HG02981 (cell line): ENCODE data around the gene ERICH6B.

ENCODE experiments used
- ATAC-seq: cut with Tn5 transposase; IDR thresholded peaks from one replicate; pipeline ENCODE4 v1.9.1; 2021; ENCODE audit warnings: mild to moderate bottlenecking, moderate library complexity; ENCODE audit not compliant: unreplicated experiment

ERICH6B gene

GRCh38 chr13:45508776-45509175 is 106.8 kb downstream of the ERICH6B start:
- no peak for ATAC-seq

- no peak for ATAC-seq
Observed at GRCh38 chr13:45506811-45507210, 108.7 kb downstream of the ERICH6B start.

- no peak for ATAC-seq
Observed at GRCh38 chr13:45503658-45504057, 111.9 kb downstream of the ERICH6B start.

- no peak for ATAC-seq
Observed at GRCh38 chr13:45501175-45501526, 114.4 kb downstream of the ERICH6B start.

GRCh38 chr13:45500492-45501174 is 114.9 kb downstream of the ERICH6B start:
- ATAC-seq = no peak

GRCh38 chr13:45496942-45497341 is 118.6 kb downstream of the ERICH6B start:
- no peak for ATAC-seq

GRCh38 chr13:45492538-45492937 is 123.0 kb downstream of the ERICH6B start:
- no peak for ATAC-seq
